GM20431 (cell line): ENCODE measurements around the gene QRICH2.

Source experiments
- in situ Hi-C: fragments of 300-500 bp; cut with MseI, MboI; formaldehyde crosslinking; loops from one replicate; pipeline ENCODE4 v1.15.0; 2020; ENCODE audit warnings: low sequenced_read_pairs; ENCODE audit not compliant: unreplicated experiment

Gene QRICH2

GRCh38 chr17:76329664-76330063, 21.6 kb upstream of the QRICH2 start:
- in situ Hi-C loops: no loop called here

GRCh38 chr17:76327696-76328095, 19.6 kb upstream of the QRICH2 start:
- in situ Hi-C loops: no loop called here

- in situ Hi-C loops: no loop called here
Observed at GRCh38 chr17:76326306-76326705, 18.2 kb upstream of the QRICH2 start.

- in situ Hi-C loops: no loop called here
Observed at GRCh38 chr17:76318586-76318985, 10.5 kb upstream of the QRICH2 start.

GRCh38 chr17:76317535-76317934, 9.5 kb upstream of the QRICH2 start:
- in situ Hi-C loops: no loop called here

- in situ Hi-C loops: no loop called here
Observed at GRCh38 chr17:76314392-76315227, 6.5 kb upstream of the QRICH2 start.

- in situ Hi-C loops: no loop called here
Observed at GRCh38 chr17:76312735-76313134, 4.7 kb upstream of the QRICH2 start.

- in situ Hi-C loops: loop anchor here (5.0 kb wide), 1 partner anchor 88 kb away; no protein-coding TSS in a partner anchor
Observed at GRCh38 chr17:76309461-76309860, 1.4 kb upstream of the QRICH2 start.

- in situ Hi-C loops: loop anchor here (5.0 kb wide), 1 partner anchor 90 kb away; no protein-coding TSS in a partner anchor
Observed at GRCh38 chr17:76307299-76307965, 644 bp downstream of the QRICH2 start.

GRCh38 chr17:76305135-76305454, 3.0 kb downstream of the QRICH2 start:
- in situ Hi-C loops: loop anchor here (5.0 kb wide), 1 partner anchor 92 kb away; no protein-coding TSS in a partner anchor

GRCh38 chr17:76304226-76305134, 3.6 kb downstream of the QRICH2 start:
- in situ Hi-C loops: loop anchor here (5.0 kb wide), 1 partner anchor 93 kb away; no protein-coding TSS in a partner anchor

GRCh38 chr17:76297436-76297835, 10.6 kb downstream of the QRICH2 start:
- in situ Hi-C loops: loop anchor here (10.0 kb wide), 1 partner anchor 283 kb away; no protein-coding TSS in a partner anchor

- in situ Hi-C loops: loop anchor here (10.0 kb wide), 1 partner anchor 282 kb away; no protein-coding TSS in a partner anchor
Observed at GRCh38 chr17:76296889-76297288, 11.2 kb downstream of the QRICH2 start.

GRCh38 chr17:76296186-76296585, 11.9 kb downstream of the QRICH2 start:
- in situ Hi-C loops: loop anchor here (10.0 kb wide), 1 partner anchor 281 kb away; no protein-coding TSS in a partner anchor

GRCh38 chr17:76293106-76293505, 15.0 kb downstream of the QRICH2 start:
- in situ Hi-C loops: loop anchor here (10.0 kb wide), 1 partner anchor 278 kb away; no protein-coding TSS in a partner anchor

GRCh38 chr17:76292567-76292966, 15.5 kb downstream of the QRICH2 start:
- in situ Hi-C loops: loop anchor here (10.0 kb wide), 1 partner anchor 278 kb away; no protein-coding TSS in a partner anchor

GRCh38 chr17:76281573-76282371, 26.3 kb downstream of the QRICH2 start:
- in situ Hi-C loops: loop anchor here (5.0 kb wide), 1 partner anchor 159 kb away; no protein-coding TSS in a partner anchor

GRCh38 chr17:76280650-76281049, 27.4 kb downstream of the QRICH2 start:
- in situ Hi-C loops: loop anchor here (5.0 kb wide), 1 partner anchor 158 kb away; no protein-coding TSS in a partner anchor

GRCh38 chr17:76279742-76280287, 28.3 kb downstream of the QRICH2 start:
- in situ Hi-C loops: loop anchor here (5.0 to 10.0 kb wide), 2 partner anchors 95 to 158 kb away; no protein-coding TSS in a partner anchor
